HFF-Myc (cell line): ENCODE data around the gene AGAP1.

ENCODE experiments used
- DNase-seq: peaks from one replicate; pipeline ENCODE4 v3.0.0-alpha.2; 2011; ENCODE audit warnings: low read depth; ENCODE audit errors: extremely low read depth
- H3K4me3 ChIP-seq: replicated peaks from 2 replicates; pipeline ENCODE4 v1.5.1; 2011; ENCODE audit warnings: low read depth, mild to moderate bottlenecking, control low read depth, low read length
- TF ChIP-seq, protein P1 (sequence below): IDR thresholded peaks from 2 replicates; pipeline ENCODE4 v1.5.1; 2012; ENCODE audit warnings: mild to moderate bottlenecking, low read depth, low read length, control low read depth; ENCODE audit errors: missing control alignments

The AGAP1 gene

DNA sequence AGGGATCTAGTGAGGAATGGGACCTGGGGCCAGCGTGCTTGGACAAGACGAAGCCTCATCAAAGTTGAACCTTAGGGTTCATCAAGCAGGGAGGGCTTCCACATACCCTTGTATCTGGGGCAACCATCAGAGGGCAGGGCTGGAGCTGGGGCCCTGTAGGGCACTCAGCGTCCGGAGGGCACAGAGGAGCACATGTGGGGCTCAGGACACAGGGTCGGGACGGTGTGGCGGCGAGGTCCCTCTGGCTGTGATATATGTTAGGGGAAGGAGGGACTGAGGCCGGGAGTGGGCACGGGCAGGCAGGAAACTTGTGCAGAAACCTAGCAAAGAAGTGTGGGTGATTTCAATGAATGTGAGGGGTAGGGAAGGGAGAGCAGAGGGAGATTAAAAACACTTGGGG is 244.0 kb downstream of the AGAP1 start:
- DNase-seq: no peak
- TF ChIP-seq, protein P1, sequence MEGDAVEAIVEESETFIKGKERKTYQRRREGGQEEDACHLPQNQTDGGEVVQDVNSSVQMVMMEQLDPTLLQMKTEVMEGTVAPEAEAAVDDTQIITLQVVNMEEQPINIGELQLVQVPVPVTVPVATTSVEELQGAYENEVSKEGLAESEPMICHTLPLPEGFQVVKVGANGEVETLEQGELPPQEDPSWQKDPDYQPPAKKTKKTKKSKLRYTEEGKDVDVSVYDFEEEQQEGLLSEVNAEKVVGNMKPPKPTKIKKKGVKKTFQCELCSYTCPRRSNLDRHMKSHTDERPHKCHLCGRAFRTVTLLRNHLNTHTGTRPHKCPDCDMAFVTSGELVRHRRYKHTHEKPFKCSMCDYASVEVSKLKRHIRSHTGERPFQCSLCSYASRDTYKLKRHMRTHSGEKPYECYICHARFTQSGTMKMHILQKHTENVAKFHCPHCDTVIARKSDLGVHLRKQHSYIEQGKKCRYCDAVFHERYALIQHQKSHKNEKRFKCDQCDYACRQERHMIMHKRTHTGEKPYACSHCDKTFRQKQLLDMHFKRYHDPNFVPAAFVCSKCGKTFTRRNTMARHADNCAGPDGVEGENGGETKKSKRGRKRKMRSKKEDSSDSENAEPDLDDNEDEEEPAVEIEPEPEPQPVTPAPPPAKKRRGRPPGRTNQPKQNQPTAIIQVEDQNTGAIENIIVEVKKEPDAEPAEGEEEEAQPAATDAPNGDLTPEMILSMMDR: no peak
- H3K4me3 ChIP-seq: no peak overlapping the region

- H3K4me3 ChIP-seq: no peak overlapping the region
- DNase-seq: no peak
- TF ChIP-seq, protein P1: no peak
Measured at GRCh38 chr2:235739704-235740415, 246.0 kb downstream of the AGAP1 start.

DNA sequence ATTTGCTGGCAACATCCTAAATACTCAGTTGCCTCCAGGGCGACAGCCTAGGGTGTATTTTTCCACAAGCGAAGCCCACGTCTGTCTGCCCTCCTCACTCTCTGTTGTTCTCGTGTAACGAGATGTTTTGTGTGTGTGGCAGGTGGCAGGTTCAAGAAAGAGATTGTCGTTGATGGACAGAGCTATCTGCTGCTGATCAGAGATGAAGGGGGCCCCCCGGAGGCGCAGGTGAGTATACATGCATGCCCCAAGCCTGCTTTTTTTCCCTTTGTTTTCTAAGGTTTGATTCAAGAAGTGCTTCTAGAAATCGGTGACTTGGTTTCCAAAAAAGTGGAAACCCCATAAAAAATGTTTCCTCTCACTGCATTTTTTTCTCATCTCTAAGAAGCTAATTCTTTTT is 247.0 kb downstream of the AGAP1 start:
- TF ChIP-seq, protein P1: peak; percentile 20

DNA sequence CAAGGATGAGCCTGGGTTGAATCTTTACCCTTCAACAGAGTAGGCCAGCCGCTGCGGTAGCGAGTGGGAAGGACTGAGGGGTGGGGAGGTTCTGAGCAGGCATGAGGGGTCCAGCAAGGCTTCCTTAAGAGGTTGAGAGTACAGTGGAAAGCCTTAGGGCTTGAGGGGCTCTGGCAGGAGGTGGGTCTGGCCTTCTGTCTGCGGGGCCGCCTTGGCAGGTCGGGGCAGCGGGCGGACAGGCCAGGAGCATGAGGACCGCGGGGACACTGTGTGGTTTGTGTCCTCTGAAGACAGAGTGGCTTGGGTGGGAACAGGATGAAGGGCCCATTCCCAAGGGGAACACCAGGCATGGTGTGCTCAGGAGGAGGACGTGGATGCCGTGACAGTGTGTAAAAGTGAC is 250.3 kb downstream of the AGAP1 start:
- no peak for DNase-seq
- H3K4me3 ChIP-seq: no peak overlapping the region
- TF ChIP-seq, protein P1: no peak

More for the DNA sequence above, 247.0 kb downstream of the AGAP1 start:
- no peak overlapping the region for H3K4me3 ChIP-seq
- DNase-seq: no peak

DNA sequence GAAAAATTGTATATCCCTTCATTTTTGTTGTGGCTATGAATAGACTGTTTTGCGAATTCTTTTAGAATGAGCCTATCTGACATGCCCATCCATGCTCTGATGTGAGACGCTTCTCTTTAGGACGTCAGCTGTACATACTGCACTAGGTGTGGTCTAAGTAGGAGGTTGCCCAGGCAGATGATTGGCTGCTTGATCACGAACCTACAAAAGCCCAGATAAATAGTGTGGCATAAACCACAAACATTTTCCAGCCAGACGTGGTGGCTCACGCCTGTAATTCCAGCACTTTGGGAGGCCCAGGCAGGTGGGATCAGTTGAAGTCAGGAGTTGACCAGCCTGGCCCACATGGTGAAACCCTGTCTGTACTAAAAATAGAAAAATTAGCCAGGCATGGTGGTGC is 251.8 kb downstream of the AGAP1 start:
- no peak overlapping the region for H3K4me3 ChIP-seq
- TF ChIP-seq, protein P1: no peak
- DNase-seq: no peak

- DNase-seq: peak; percentile 59
- TF ChIP-seq, protein P1: peak; percentile 74
- H3K4me3 ChIP-seq: no peak overlapping the region
Measured at GRCh38 chr2:235746257-235746934, 252.6 kb downstream of the AGAP1 start.
